SK-N-SH treated with all-trans-retinoic acid at 6 μM for 48 hours (cell line): ENCODE data around the gene UBR3.

Source experiments
- ATAC-seq: fragments of 200-7000 bp; cut with Tn5 transposase; 3 replicates; pipeline ENCODE4 v1.9.1; 2020; ENCODE audit warnings: mild to moderate bottlenecking, moderate library complexity
- ARNTL ChIP-seq: fragments of 450-650 bp; formaldehyde crosslinking; IDR thresholded peaks from 2 replicates; pipeline ENCODE4 v1.5.0; 2020; ENCODE audit warnings: low read depth, mild to moderate bottlenecking, moderate library complexity, borderline replicate concordance
- BACH2 ChIP-seq: fragments of 250-450 bp; sonication (Bioruptor Pico); IDR thresholded peaks from 2 replicates; pipeline ENCODE4 v1.9.0; 2021; ENCODE audit warnings: mild to moderate bottlenecking, borderline replicate concordance
- CSDC2 ChIP-seq: fragments of 250-450 bp; sonication (Bioruptor Pico); IDR thresholded peaks from 2 replicates; pipeline ENCODE4 v1.5.0; 2020; ENCODE audit warnings: mild to moderate bottlenecking, moderate library complexity
- ESRRG ChIP-seq: fragments of 250-450 bp; sonication (Bioruptor Pico); IDR thresholded peaks from 2 replicates; pipeline ENCODE4 v1.6.1; 2021; ENCODE audit warnings: mild to moderate bottlenecking
- GLIS3 ChIP-seq: fragments of 250-450 bp; sonication (Bioruptor Pico); IDR thresholded peaks from 2 replicates; pipeline ENCODE4 v1.5.0; 2020; ENCODE audit warnings: mild to moderate bottlenecking, moderate library complexity
- ISL1 ChIP-seq: fragments of 250-450 bp; sonication (Bioruptor Pico); IDR thresholded peaks from 2 replicates; pipeline ENCODE4 v2.1.2; 2022; ENCODE audit warnings: mild to moderate bottlenecking, moderate library complexity
- PPARA ChIP-seq: fragments of 250-450 bp; sonication (Bioruptor Pico); IDR thresholded peaks from 2 replicates; pipeline ENCODE4 v1.5.0; 2020; ENCODE audit warnings: mild to moderate bottlenecking, borderline replicate concordance
- SNAI2 ChIP-seq: fragments of 250-450 bp; sonication (Bioruptor Pico); IDR thresholded peaks from 2 replicates; pipeline ENCODE4 v1.5.0; 2020; ENCODE audit warnings: mild to moderate bottlenecking, moderate library complexity
- TCF4 ChIP-seq: fragments of 250-450 bp; sonication (Bioruptor Pico); IDR thresholded peaks from 2 replicates; pipeline ENCODE4 v1.8.0; 2021; ENCODE audit warnings: mild to moderate bottlenecking, moderate library complexity, borderline replicate concordance
- TOX ChIP-seq: fragments of 250-450 bp; sonication (Bioruptor Pico); IDR thresholded peaks from 2 replicates; pipeline ENCODE4 v1.8.0; 2021; ENCODE audit warnings: mild to moderate bottlenecking, moderate library complexity, borderline replicate concordance
- ZC3H10 ChIP-seq: fragments of 250-450 bp; sonication (Bioruptor Pico); IDR thresholded peaks from 2 replicates; pipeline ENCODE4 v1.5.1; 2021; ENCODE audit warnings: mild to moderate bottlenecking, moderate library complexity
- ZFP3 ChIP-seq: fragments of 250-450 bp; sonication (Bioruptor Pico); IDR thresholded peaks from 2 replicates; pipeline ENCODE4 v1.5.0; 2020; ENCODE audit warnings: mild to moderate bottlenecking, moderate library complexity
- ZFP30 ChIP-seq: fragments of 450-650 bp; formaldehyde crosslinking; IDR thresholded peaks from 2 replicates; pipeline ENCODE4 v1.5.0; 2022; ENCODE audit warnings: mild to moderate bottlenecking, moderate library complexity
- ZNF565 ChIP-seq: fragments of 450-650 bp; formaldehyde crosslinking; conservative IDR thresholded peaks from 2 replicates; pipeline ENCODE4 v1.5.0; 2020; ENCODE audit warnings: low read depth, mild to moderate bottlenecking, moderate library complexity
- ZNF70 ChIP-seq: fragments of 450-650 bp; formaldehyde crosslinking; IDR thresholded peaks from 2 replicates; pipeline ENCODE4 v1.5.0; 2020; ENCODE audit warnings: mild to moderate bottlenecking, moderate library complexity
- ZNF8 ChIP-seq: fragments of 450-650 bp; formaldehyde crosslinking; IDR thresholded peaks from 2 replicates; pipeline ENCODE4 v1.5.0; 2020; ENCODE audit warnings: mild to moderate bottlenecking, moderate library complexity
- TF ChIP-seq, protein P1 (sequence below): fragments of 250-450 bp; sonication (Bioruptor Pico); IDR thresholded peaks from 2 replicates; pipeline ENCODE4 v1.5.1; 2020; ENCODE audit warnings: low read depth, mild to moderate bottlenecking, moderate library complexity
- TF ChIP-seq, protein P2 (sequence below): fragments of 250-450 bp; sonication (Bioruptor Pico); IDR thresholded peaks from 2 replicates; pipeline ENCODE4 v1.5.1; 2021; ENCODE audit warnings: mild to moderate bottlenecking, moderate library complexity
- TF ChIP-seq, protein P3 (sequence below): fragments of 250-450 bp; sonication (Bioruptor Pico); IDR thresholded peaks from 2 replicates; pipeline ENCODE4 v1.8.0; 2021; ENCODE audit warnings: low read depth, mild to moderate bottlenecking, moderate library complexity, borderline replicate concordance
- TF ChIP-seq, protein P4 (sequence below): fragments of 250-450 bp; sonication (Bioruptor Pico); IDR thresholded peaks from 2 replicates; pipeline ENCODE4 v1.8.0; 2020; ENCODE audit warnings: mild to moderate bottlenecking, moderate library complexity, borderline replicate concordance

UBR3 gene

DNA sequence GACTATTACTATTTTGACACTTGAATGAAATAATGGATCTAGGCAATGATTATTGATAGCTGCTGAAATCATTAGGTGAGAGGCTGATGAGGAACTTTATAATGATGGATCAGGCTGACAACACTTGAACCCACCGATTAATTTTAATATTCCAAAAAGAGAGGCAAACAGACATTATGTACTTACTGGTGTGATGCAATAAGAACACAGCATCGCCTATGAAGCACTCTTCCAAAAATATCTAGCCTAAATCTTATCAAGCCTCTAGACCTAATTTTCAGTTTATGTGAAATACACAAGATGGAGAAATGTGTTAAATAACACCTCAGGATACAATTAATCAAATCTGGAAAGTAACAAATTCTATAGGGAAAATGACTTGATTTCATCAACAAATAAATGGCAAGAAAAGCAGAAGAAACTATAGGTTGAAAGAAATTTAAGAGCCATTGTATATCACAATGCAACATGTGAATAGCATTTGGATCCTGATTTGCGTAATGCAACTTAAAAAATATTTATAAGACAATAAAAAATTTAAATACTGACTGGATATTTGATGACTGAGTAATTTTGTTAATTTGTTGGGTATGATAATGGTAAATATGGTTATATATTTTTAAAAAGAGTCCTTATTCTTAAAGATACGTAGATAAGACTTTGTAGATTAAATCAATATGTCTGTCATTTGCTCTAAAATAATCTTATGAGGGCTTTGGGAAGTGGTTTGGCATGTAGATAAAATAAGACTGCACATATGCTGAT, 45.8 kb upstream of the UBR3 start (continued):
- TF ChIP-seq, protein P1, sequence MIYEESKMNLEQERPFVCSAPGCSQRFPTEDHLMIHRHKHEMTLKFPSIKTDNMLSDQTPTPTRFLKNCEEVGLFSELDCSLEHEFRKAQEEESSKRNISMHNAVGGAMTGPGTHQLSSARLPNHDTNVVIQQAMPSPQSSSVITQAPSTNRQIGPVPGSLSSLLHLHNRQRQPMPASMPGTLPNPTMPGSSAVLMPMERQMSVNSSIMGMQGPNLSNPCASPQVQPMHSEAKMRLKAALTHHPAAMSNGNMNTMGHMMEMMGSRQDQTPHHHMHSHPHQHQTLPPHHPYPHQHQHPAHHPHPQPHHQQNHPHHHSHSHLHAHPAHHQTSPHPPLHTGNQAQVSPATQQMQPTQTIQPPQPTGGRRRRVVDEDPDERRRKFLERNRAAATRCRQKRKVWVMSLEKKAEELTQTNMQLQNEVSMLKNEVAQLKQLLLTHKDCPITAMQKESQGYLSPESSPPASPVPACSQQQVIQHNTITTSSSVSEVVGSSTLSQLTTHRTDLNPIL (CRISPR knock-in tag): no peak
- TF ChIP-seq, protein P2, sequence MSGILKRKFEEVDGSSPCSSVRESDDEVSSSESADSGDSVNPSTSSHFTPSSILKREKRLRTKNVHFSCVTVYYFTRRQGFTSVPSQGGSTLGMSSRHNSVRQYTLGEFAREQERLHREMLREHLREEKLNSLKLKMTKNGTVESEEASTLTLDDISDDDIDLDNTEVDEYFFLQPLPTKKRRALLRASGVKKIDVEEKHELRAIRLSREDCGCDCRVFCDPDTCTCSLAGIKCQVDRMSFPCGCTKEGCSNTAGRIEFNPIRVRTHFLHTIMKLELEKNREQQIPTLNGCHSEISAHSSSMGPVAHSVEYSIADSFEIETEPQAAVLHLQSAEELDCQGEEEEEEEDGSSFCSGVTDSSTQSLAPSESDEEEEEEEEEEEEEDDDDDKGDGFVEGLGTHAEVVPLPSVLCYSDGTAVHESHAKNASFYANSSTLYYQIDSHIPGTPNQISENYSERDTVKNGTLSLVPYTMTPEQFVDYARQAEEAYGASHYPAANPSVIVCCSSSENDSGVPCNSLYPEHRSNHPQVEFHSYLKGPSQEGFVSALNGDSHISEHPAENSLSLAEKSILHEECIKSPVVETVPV: no peak
- TF ChIP-seq, protein P3, sequence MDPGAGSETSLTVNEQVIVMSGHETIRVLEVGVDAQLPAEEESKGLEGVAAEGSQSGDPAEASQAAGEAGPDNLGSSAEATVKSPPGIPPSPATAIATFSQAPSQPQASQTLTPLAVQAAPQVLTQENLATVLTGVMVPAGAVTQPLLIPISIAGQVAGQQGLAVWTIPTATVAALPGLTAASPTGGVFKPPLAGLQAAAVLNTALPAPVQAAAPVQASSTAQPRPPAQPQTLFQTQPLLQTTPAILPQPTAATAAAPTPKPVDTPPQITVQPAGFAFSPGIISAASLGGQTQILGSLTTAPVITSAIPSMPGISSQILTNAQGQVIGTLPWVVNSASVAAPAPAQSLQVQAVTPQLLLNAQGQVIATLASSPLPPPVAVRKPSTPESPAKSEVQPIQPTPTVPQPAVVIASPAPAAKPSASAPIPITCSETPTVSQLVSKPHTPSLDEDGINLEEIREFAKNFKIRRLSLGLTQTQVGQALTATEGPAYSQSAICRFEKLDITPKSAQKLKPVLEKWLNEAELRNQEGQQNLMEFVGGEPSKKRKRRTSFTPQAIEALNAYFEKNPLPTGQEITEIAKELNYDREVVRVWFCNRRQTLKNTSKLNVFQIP (CRISPR knock-in tag): no peak
- TF ChIP-seq ESRRG (CRISPR knock-in tag) (no peak), ZFP3 (no peak), ZNF565 (CRISPR knock-in tag) (no peak)
- TF ChIP-seq, all 23 proteins: peak for 0

DNA sequence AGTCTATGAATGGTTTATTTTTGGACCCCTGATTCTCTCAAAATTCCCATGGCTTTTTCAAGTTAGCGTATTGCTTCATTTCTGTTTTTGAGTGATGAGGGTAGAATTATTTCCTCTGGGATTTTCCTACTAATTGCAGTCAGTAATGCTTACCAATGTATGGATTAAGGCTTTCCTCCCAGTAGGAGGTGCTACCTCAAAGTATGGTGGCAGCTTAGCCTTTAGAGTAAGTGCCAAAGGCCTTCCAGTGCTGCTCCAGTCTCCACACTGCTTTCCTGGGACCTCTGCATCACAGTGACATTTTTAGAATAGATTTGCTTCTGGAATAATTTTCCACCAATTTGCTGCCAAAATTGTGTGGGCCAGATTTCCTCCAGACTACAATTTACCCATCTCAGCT, 44.7 kb upstream of the UBR3 start:
- TF ChIP-seq BACH2 (CRISPR knock-in tag) (no peak), SNAI2 (no peak), TOX (CRISPR knock-in tag) (no peak), ARNTL (CRISPR knock-in tag) (no peak), ZFP3 (no peak), ZNF70 (no peak), ZC3H10 (CRISPR knock-in tag) (no peak), TCF4 (CRISPR knock-in tag) (no peak), PPARA (CRISPR knock-in tag) (no peak), CSDC2 (CRISPR knock-in tag) (no peak), ZNF8 (CRISPR knock-in tag) (no peak), ZFP30 (CRISPR knock-in tag) (no peak), ISL1 (no peak), ESRRG (CRISPR knock-in tag) (no peak), GLIS3 (CRISPR knock-in tag) (no peak)
- TF ChIP-seq, protein P2: no peak
- TF ChIP-seq, protein P3 (CRISPR knock-in tag): no peak
- TF ChIP-seq, protein P1 (CRISPR knock-in tag): no peak
- TF ChIP-seq, protein P4, sequence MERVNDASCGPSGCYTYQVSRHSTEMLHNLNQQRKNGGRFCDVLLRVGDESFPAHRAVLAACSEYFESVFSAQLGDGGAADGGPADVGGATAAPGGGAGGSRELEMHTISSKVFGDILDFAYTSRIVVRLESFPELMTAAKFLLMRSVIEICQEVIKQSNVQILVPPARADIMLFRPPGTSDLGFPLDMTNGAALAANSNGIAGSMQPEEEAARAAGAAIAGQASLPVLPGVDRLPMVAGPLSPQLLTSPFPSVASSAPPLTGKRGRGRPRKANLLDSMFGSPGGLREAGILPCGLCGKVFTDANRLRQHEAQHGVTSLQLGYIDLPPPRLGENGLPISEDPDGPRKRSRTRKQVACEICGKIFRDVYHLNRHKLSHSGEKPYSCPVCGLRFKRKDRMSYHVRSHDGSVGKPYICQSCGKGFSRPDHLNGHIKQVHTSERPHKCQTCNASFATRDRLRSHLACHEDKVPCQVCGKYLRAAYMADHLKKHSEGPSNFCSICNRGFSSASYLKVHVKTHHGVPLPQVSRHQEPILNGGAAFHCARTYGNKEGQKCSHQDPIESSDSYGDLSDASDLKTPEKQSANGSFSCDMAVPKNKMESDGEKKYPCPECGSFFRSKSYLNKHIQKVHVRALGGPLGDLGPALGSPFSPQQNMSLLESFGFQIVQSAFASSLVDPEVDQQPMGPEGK (CRISPR knock-in tag): no peak

More for the DNA sequence above, 44.7 kb upstream of the UBR3 start:
- no peak for ATAC-seq
